GM21786 (cell line): ENCODE measurements around the gene LIAS.
"Not testable (repeated sequence)": the region's sequence is repeated elsewhere in the genome, so short reads cannot be mapped to it uniquely, and the experiment has no call there.

ENCODE experiments used
- ATAC-seq: cut with Tn5 transposase; IDR thresholded peaks from one replicate; pipeline ENCODE4 v1.9.1; 2021; ENCODE audit not compliant: unreplicated experiment

Gene LIAS

DNA sequence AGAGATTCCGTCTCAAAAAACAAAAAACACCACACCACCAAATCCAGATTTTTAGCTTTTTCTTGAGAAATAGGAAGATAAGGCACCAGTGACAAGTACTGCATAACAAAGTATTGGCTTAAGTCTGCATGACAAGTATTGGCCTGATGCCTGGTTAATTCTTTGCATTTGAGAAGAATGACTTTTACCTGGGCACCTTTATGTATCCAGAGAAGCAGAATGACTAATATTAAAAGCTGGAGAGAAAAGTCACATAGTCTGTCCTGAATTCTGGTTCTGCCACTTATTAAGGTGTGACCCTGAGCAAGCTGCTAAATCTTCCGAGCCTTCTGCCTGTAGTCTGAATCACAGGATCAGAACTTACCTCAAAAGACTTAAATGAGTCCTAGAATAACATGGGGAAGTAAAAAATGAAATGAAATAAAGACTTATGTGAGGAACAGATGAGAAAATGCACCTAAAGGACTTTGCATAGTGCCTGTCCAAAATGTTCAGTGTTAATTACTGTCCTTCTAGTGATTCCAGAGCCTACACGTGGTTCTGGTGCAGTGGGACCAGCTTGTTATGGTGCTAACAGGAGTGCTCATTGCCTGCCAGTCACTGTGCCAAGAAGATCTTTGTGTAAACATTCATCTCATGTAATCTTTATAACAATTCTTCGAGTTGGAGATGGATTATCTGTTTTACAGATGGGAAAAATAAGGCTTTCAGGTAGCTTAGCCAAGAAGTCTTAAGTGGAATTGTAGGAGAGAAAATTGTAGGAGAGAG lies 36.8 kb downstream of the LIAS start:
- no peak for ATAC-seq

- no peak for ATAC-seq
These were observed 39.3 kb downstream of the LIAS start for GRCh38 chr4:39497909-39498726.

- ATAC-seq = no peak
These were observed 39.8 kb downstream of the LIAS start for GRCh38 chr4:39498727-39499020.

DNA sequence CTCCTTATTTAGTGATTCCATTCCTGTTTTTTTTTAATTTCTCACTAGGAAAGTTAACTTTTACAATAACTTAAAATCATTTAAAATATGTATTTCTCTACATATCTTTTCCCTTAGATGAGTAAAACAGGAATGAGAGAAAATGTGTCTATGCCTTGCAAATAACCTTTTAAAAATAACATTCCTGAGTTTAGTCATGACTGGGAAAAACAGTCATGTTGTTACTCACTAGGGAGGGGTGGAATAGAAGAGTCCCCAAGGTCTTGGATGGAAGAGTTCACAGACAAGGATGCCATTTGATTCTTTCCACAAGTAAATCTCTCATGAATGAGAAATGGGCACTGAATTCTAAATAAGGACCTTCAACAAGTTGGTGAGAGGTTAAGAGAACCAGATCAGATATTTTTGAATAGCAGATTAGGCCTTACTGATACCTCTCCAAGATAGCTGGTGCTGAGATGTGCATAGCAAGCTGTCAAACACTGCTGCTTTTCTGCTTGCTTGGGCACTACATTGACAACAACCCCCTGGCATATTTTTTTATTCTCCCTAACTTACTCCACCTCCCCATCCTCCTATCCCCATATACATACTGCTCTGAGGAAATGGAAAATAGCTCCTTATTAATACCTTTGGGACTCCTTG lies 43.3 kb downstream of the LIAS start:
- no peak for ATAC-seq

DNA sequence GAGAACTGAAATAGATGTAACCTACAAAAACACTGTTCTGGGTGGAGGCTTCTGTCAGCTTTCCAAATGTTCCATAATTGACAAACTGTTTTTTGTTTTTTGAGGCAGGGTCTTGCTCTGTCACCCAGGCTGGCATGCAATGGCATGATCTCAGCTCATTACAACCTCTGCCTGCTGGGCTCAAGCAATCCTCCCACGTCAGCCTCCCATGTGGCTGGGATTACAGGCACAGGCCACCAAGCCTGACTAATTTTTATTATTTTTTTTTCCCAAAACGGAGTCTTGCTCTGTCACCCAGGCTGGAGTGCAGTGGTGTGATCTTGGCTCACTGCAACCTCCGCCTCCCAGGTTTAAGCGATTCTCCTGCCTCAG lies 43.8 kb downstream of the LIAS start:
- ATAC-seq = not testable (repeated sequence)

DNA sequence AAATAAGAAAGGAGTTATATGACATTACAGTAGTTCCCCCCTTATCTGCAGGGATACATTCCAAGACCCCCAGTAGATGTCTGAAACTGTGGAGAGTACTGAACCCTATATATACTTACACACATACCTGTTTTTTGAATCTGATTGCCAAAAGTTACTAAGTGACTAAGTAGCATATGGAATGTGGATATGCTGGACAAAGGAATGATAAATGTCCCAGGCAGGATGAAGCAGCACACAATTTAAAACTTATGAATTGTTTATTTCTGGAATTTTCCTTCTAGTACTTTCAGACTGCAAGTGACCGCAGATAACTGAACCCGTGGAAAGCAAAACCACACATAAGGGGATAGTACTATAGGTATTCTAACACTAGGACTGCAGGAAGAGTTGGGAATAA lies 45.7 kb downstream of the LIAS start:
- no peak for ATAC-seq

DNA sequence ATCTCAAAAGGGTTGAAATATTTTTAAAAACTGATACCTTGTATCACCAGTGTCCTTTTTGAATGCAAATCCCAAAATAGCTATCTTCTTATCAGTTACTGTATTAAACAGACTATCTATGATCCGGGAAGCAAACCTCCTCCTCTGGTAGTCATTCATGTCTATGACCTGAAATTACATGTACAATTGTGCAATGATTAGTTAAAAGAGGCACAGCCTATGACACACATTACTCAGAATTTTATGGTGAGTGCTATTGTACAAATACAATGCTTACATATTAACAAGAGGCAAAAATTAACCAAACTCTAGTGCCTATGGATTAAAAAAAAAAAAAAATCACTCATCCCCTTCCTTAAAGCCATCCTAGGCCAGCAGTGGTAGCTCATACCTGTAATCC lies 46.7 kb downstream of the LIAS start:
- ATAC-seq = no peak

- no peak for ATAC-seq
These were observed 51.6 kb downstream of the LIAS start for GRCh38 chr4:39510348-39510929.

DNA sequence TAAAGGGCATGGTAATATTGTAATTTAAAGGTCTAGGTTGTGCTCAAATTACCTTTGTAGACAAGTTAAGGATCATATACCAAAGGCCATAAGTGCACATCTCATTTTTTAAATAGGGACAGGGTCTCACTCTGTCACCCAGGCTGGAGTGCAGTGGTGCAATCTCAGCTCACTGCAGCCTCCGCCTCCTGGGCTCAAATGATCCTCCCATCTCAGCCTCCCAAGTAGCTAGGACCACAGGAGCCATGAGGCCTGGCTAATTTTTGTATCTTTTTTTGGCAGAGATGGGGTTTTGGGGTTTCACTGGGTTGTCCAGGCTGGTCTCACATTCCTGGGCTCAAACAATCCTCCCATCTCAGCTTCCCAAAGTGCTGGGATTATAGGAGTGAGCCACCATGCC lies 55.4 kb downstream of the LIAS start:
- ATAC-seq = not testable (repeated sequence)

DNA sequence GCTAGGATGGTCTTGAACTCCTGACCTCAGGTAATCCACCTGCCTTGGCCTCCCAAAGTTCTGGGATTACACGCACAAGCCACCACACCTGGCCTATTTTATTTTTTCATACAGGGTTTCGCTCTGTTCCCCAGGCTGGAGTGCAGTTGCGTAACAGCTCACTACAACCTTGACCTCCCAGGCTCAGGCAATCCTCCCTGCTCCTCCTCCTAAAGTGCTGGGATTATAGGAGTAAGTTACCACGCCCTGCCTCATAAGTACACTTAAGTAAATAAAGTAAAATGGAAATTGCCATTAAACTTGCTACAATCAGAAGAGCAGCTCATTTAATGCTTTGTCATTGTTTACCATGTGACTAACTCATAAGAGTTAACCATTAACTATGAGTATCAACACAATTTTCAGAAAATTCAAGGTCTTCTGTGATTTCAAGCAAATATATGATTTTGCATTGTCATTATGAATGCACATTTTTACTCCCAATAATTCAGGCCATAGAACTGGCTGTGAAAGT lies 56.1 kb downstream of the LIAS start:
- ATAC-seq = no peak

- ATAC-seq = not testable (repeated sequence)
These were observed 57.0 kb downstream of the LIAS start for GRCh38 chr4:39515669-39516401.

DNA sequence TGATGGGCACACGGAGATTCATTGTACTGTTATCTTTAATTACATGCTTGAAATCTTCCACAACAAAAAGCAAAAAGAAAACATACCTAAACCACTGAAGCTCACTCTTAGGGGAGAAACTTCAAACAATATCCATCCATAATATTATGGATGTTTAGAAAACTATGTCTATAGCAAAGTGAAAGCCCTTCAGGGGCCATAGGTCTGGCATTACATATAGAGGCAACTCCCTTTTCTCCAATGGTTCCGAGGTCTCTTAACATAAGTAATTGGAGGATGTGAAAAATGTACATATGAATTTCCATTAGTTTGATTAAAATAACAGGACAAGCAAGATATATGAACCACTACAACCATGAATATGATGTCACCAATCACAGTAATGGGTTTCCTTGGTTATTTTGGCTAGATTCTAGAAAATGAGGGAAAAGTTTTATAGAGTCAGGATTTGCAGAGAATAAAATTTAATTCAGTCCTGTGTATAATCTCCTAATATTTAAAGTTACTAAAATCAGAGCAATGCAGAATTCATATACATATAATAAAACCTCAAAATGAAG lies 57.6 kb downstream of the LIAS start:
- ATAC-seq = no peak

- no peak for ATAC-seq
These were observed 59.6 kb downstream of the LIAS start for GRCh38 chr4:39518484-39518883.

DNA sequence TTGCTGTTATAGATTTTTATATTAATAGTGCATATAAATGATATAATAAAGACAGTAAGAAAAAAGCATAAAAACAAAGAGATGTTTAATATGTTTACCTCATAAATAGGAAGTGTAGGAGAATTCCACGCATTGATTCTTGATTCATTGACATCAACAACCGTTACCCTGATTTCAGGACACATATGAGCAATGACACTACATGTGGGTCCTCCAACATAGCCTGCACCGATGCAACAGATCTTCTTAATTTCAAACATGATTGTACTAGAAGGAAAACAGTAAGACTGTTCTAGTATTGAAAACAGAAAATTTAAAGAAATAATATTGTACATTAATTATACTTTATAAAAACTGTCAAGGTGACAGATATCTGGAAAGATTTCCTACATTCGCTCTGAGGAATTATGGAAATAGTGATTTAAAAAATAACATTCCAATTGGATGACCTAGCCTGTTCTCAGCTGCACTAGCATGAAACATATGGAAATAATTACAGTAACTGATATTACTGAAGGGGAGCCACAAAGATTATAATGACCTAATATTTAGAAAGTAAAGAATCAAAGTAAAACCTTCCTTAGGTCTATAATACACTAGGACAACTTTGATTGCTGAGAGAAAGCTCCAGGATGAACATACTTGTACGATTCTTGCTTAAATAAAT lies 62.5 kb downstream of the LIAS start:
- no peak for ATAC-seq

DNA sequence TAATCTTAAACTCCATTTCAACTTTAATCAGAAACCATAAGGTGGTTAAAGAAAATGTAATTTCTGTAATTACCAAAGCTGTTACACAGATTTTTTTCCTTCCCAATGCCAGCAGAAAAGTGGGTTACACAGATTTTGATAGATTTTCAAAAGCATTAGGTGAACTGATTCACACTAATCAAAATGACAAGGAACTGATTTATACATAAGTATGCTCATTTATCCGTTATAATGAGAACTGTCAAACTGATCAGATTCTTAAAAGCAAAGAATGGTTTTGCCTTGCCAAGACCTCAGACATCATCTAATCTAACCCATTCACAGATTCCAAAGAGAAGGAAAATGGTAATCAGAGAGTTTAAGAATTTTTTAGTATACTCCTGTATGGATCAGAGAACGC lies 63.2 kb downstream of the LIAS start:
- ATAC-seq = no peak

- ATAC-seq = no peak
These were observed 65.5 kb downstream of the LIAS start for GRCh38 chr4:39524161-39524957.

GRCh38 chr4:39525822-39526690 lies 67.2 kb downstream of the LIAS start:
- ATAC-seq = no peak

DNA sequence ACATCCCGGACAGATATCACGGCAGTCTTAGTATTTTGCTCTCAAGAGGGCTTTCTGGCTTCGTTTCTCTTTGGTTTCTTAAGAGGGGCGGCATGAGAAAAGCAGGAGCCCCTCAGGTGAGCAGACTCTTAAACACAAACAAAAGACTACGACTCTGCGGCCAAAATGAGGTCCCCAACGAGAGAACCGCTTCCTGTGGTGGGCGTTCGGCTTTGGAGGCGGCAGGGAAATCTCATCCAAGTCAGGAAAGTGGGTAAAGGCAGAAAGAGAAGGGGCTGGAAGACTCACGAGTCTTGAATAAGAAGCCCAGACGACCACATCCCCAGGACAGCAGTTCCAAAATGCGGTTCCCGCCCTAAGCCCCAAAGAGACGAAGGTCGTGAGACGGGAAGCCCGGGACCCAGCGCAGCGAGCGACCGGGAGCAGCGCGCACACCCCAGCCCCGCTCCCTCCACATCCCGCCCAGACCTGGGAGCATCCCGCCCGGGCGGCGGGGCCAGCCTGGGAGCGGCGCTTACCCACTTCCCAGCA lies 68.0 kb downstream of the LIAS start:
- ATAC-seq = no peak
